ENCODE measurements around the gene SAMD3.

DNA sequence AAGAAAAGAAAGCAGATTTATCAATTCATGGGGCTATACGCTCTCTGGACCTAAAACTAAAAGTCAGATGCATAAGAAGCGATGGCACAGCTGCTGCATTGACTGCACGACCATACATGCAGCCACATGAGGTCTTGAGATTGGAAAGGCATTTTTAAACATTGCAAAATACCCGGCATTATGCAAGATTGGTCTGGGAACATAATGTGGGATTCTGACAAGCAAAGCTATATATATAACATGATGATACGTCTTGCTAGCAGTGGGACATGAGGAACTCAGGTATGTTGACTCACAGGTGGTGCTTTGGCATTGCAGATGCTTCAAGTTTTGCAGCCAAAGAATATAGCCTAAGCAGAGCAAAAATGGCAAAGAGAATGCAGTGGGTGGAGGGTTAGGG, 55.1 kb downstream of the SAMD3 start:
- no peak for TF ChIP-seq POLR2A (IDR thresholded peaks at IDR 0.05)
- TF ChIP-seq, protein P1, sequence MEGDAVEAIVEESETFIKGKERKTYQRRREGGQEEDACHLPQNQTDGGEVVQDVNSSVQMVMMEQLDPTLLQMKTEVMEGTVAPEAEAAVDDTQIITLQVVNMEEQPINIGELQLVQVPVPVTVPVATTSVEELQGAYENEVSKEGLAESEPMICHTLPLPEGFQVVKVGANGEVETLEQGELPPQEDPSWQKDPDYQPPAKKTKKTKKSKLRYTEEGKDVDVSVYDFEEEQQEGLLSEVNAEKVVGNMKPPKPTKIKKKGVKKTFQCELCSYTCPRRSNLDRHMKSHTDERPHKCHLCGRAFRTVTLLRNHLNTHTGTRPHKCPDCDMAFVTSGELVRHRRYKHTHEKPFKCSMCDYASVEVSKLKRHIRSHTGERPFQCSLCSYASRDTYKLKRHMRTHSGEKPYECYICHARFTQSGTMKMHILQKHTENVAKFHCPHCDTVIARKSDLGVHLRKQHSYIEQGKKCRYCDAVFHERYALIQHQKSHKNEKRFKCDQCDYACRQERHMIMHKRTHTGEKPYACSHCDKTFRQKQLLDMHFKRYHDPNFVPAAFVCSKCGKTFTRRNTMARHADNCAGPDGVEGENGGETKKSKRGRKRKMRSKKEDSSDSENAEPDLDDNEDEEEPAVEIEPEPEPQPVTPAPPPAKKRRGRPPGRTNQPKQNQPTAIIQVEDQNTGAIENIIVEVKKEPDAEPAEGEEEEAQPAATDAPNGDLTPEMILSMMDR (IDR thresholded peaks at IDR 0.05) = no peak

Data from adrenal gland (tissue), 5 donors.